AG10803 (cell line): ENCODE data around the gene PCCA.

Experiments used
- DNase-seq: peaks from one replicate; pipeline ENCODE4 v3.0.0; 2010; ENCODE audit warnings: low read depth
- H3K4me3 ChIP-seq: 2 replicates; pipeline ENCODE4 v1.5.1; 2011; ENCODE audit warnings: mild to moderate bottlenecking, low read length, control low read depth
- TF ChIP-seq, protein P1 (sequence below): conservative IDR thresholded peaks from 2 replicates; pipeline ENCODE4 v1.5.1; 2011; ENCODE audit warnings: mild to moderate bottlenecking, low read length, control low read depth, inconsistent platforms

The PCCA gene

DNA sequence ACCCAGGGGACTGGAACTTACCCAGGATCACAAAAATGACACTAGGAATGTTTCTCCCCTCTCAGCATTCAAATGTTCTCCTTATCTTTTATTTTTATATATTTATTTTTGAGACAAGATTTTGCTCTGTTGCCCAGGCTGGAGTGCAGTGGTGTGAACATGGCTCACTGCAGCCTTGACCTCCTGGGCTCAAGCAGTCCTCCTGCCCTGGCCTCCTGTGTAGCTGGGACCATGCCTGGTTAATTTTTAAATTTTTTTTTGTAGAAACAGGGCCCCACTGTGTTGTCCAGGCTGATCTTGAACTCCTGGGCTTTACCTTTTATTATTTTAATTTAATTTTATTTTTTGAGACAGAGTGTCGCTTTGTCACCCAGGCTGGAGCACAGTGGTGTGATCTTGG lies 108.2 kb downstream of the PCCA start:
- no peak overlapping the region for H3K4me3 ChIP-seq
- DNase-seq: no peak
- TF ChIP-seq, protein P1, sequence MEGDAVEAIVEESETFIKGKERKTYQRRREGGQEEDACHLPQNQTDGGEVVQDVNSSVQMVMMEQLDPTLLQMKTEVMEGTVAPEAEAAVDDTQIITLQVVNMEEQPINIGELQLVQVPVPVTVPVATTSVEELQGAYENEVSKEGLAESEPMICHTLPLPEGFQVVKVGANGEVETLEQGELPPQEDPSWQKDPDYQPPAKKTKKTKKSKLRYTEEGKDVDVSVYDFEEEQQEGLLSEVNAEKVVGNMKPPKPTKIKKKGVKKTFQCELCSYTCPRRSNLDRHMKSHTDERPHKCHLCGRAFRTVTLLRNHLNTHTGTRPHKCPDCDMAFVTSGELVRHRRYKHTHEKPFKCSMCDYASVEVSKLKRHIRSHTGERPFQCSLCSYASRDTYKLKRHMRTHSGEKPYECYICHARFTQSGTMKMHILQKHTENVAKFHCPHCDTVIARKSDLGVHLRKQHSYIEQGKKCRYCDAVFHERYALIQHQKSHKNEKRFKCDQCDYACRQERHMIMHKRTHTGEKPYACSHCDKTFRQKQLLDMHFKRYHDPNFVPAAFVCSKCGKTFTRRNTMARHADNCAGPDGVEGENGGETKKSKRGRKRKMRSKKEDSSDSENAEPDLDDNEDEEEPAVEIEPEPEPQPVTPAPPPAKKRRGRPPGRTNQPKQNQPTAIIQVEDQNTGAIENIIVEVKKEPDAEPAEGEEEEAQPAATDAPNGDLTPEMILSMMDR: no peak

DNA sequence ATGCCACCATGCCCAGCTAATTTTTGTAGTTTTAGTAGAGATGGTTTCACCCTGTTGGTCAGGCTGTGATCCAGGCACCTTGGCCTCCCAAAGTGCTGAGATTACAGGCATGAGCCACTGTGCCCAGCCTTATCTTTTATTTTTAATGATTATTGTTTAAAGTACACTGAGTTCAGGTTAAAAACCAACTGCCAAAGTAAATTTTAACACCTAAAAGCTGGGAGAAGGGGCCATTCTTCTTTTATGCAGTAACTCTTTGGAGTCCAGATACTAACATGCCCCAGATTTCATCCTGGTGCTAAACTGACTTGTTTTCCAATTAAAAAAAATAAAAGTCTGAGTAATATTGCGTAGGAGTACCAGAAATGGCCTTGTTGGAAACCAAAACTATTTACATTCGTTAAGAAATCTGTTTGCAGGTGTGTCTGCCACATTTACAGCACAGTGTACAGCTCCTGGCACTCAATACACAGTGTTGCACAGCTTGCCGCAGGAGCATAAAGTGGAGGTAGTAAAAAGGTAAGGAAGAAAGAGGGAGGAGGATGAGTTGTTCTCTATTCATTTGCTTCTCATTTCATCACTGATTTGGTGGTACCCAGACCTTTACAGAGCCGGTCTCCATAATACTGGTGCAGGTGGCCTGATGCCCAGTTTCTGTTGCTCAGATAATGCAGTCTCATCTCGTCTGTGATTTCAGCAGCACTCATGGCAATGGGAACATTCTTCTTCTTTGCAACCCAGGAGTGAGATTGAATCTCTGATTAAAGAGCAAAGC lies 108.9 kb downstream of the PCCA start:
- TF ChIP-seq, protein P1: no peak
- no peak overlapping the region for H3K4me3 ChIP-seq
- no peak for DNase-seq

DNA sequence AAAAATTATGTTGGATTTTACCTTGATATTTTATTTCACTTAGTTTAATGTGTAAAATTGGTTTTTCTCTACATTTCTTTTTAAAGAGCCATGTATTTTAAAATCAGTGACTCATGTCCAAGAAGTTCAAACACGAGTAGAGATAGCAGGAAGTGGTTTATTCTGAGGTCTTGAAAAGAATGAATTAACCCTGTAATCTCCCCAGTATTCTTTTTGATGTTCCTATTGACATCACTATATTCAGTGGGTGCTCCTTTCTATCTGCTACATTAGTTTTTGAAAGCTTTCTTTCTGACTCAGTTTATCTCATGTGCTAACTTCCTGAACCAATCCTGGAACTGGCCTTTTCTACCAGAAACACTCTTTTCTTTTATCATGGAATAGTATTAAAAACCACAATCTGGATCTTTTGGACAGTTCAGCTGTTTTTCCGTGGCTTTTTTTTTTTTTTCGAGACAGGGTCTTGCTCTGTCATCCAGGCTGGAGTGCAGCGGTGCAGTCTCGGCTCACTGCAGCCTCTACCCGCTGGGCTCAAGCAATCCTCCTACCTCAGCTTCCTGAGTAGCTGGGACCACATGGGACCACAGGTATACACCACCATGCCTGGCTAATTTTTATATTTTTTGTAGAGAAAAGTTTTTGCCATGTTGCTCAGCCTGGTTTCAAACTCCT lies 114.9 kb downstream of the PCCA start:
- H3K4me3 ChIP-seq: no peak overlapping the region
- peak; percentile 63 for DNase-seq
- TF ChIP-seq, protein P1: no peak

DNA sequence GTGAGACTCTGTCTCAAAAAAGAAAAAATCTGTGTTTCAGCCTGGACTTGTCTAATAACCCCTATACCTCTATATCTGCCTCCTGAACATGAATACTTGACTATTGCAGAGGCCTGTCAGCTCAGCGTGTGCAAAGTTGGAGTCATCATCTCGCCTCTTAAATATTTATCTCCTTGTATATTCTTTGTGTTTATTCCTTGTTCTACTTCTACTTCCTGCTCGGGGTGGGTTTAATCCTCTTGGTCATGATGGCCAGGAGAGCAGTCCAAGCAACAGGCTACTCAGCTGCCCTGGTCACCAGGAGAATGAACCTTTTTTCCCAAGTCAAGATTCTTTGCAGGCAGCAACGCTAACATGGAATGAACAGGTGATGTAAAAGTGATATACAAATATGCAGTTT lies 119.1 kb downstream of the PCCA start:
- TF ChIP-seq, protein P1: no peak
- no peak overlapping the region for H3K4me3 ChIP-seq
- no peak for DNase-seq

DNA sequence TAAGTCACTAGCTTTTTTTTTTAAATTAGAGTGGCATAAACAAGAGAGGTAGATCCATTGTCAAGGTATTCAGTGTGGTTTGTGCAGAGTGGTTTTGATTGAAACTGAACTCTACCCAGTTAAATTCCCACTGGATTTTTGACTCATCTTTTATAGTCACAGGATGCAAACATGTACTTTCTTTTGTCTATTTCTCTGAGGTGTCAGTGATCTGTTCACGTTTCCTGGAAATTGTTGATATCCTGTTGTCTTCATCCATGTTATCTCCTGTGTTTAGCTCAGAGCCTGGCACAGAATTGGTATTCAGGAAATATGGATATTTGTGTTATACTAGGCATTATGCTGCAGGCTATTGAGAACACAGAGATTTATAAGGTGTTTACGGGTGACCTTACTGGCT lies 119.7 kb downstream of the PCCA start:
- no peak overlapping the region for H3K4me3 ChIP-seq
- no peak for DNase-seq
- TF ChIP-seq, protein P1: no peak

DNA sequence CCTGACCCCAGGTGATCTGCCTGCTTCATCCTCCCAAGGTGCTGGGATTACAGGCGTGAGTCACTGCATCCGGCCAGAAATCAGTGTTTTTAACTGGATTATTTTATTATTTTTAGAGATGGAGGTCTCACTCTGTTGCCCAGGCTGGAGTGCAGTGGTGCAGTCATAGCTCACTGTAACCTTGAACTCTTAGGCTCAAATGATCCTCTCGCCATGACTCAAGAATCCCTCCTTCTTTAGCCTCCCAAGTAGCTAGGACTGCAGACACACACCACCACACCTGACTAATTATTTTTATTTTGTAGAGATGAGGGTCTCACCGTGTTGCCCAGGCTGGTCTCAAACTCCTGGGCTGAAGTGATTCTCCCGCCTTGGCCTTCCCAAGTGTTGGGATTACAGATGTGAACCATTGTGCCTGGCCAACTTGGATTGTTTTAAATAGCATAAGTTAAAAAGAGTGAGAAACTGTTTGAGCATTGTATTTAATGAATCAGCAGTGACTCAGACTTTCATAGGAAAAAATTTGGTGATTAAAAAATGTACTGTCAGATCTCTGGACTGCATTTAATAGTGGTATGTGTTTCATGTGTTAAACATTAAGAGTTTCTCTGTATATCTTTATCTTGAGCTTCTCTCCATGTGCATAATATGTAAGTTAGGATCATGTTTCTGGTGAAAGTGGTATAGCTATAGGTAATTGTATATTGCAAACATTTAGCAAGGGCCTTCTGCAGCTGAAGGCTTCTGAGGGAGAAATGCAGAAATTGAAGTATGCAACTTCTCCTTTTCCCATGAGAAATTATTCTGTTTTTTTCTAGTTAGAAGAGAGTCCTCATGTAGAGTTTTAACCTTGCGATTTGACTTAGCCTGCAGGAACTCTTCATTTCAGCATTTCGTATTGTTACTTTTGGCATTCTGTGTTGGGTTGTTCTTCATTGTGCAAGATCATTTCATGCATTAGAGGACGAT lies 121.2 kb downstream of the PCCA start:
- peak; percentile 74 for DNase-seq
- TF ChIP-seq, protein P1: no peak
- no peak overlapping the region for H3K4me3 ChIP-seq
